Osteocyte (in vitro differentiated cells): ENCODE results near the gene SLFN13. TPM values are rescaled to one million over a fixed set of nuclear protein-coding genes. Genes with fewer than 3 reads are reported as not detected.
"Not testable (repeated sequence)": the region's sequence is repeated elsewhere in the genome, so short reads cannot be mapped to it uniquely, and the experiment has no call there.

Source experiments
- DNase-seq: peaks from one replicate; pipeline ENCODE4 v3.0.0; 2021; ENCODE audit warnings: mixed read lengths; ENCODE audit not compliant: unreplicated experiment; ENCODE audit errors: extremely low spot score
- H3K27ac Mint-ChIP-seq: one replicate; pipeline ENCODE4 v1.8.0; 2021; ENCODE audit warnings: mild to moderate bottlenecking, mixed read lengths; ENCODE audit not compliant: unreplicated experiment
- H3K27me3 Mint-ChIP-seq: one replicate; pipeline ENCODE4 v1.8.0; 2021; ENCODE audit warnings: mixed read lengths; ENCODE audit not compliant: unreplicated experiment
- H3K36me3 Mint-ChIP-seq: one replicate; pipeline ENCODE4 v1.8.0; 2021; ENCODE audit warnings: mixed read lengths; ENCODE audit not compliant: unreplicated experiment
- H3K4me1 Mint-ChIP-seq: one replicate; pipeline ENCODE4 v1.8.0; 2021; ENCODE audit warnings: mixed read lengths; ENCODE audit not compliant: unreplicated experiment
- H3K4me3 Mint-ChIP-seq: one replicate; pipeline ENCODE4 v1.8.0; 2021; ENCODE audit warnings: mild to moderate bottlenecking, moderate library complexity, mixed read lengths; ENCODE audit not compliant: unreplicated experiment
- H3K9me3 Mint-ChIP-seq: one replicate; pipeline ENCODE4 v1.8.0; 2021; ENCODE audit warnings: mixed read lengths; ENCODE audit not compliant: unreplicated experiment
- CTCF ChIP-seq: fragments of 200-600 bp; sonication (generic); IDR thresholded peaks from 2 replicates; pipeline ENCODE4 v1.5.0; 2021; ENCODE audit warnings: antibody characterized with exemption, mild to moderate bottlenecking, moderate library complexity
- total RNA-seq: library from RNA; stranded (reverse); gene quantifications from 2 replicates; pipeline ENCODE4 v1.2.1, GENCODE V29; 2021

SLFN13 gene
- total RNA-seq, 1 donor from 2014 or later, result 9.0 TPM

- H3K36me3 Mint-ChIP-seq, result peaks cover 31% of the 10 kb centered on the region
- no peak for DNase-seq
- no peak overlapping the region for H3K4me3 Mint-ChIP-seq
- no peaks in the 10 kb centered on the region for H3K4me1 Mint-ChIP-seq
- TF ChIP-seq CTCF, result no peak
- no peaks in the 10 kb centered on the region for H3K27me3 Mint-ChIP-seq
- peaks cover 4% of the 10 kb centered on the region for H3K9me3 Mint-ChIP-seq
- no peak overlapping the region for H3K27ac Mint-ChIP-seq
Observed at GRCh38 chr17:35404360-35404759, 44.2 kb downstream of the SLFN13 start.

GRCh38 chr17:35393783-35394182, 54.8 kb downstream of the SLFN13 start:
- not testable (repeated sequence) for H3K27ac Mint-ChIP-seq, H3K4me3 Mint-ChIP-seq, H3K4me1 Mint-ChIP-seq, H3K27me3 Mint-ChIP-seq, DNase-seq, H3K36me3 Mint-ChIP-seq
- H3K9me3 Mint-ChIP-seq, result peaks cover 10% of the 10 kb centered on the region

GRCh38 chr17:35390663-35391062, 57.9 kb downstream of the SLFN13 start:
- TF ChIP-seq CTCF, result no peak
- Mint-ChIP-seq H3K27ac (no peak overlapping the region), H3K27me3 (peaks cover 17% of the 10 kb centered on the region), H3K36me3 (peaks cover under 1% of the 10 kb centered on the region), H3K9me3 (peaks cover 26% of the 10 kb centered on the region), H3K4me3 (no peak overlapping the region), H3K4me1 (no peaks in the 10 kb centered on the region)
- no peak for DNase-seq

DNA sequence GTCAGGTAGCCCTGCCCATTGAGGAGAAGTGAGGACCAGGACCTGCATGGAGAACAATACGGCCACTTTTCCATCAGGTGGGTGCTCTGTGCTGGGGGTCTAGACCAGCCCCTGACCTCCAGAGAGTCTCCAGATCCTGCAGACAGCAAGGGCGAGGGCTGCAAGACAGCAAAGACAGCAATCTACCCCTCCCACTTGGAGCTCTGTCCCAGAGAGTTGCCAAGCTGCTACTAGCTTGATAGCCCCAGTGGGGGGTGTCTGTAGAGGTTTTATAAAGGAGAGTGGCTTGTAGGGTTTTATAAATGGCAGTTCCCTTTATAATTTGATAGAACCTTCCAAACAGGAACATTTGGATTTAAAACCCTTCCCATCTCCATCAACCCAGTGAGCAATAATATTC, 58.4 kb downstream of the SLFN13 start:
- DNase-seq, result no peak
- H3K4me1 Mint-ChIP-seq, result no peaks in the 10 kb centered on the region
- no peak overlapping the region for H3K27ac Mint-ChIP-seq
- H3K4me3 Mint-ChIP-seq, result no peak overlapping the region
- H3K9me3 Mint-ChIP-seq, result peaks cover 26% of the 10 kb centered on the region
- peaks cover 19% of the 10 kb centered on the region for H3K27me3 Mint-ChIP-seq
- no peaks in the 10 kb centered on the region for H3K36me3 Mint-ChIP-seq
- TF ChIP-seq CTCF, result no peak

GRCh38 chr17:35387496-35387895, 61.1 kb downstream of the SLFN13 start:
- no peak overlapping the region for H3K4me3 Mint-ChIP-seq
- no peak for DNase-seq
- no peak for TF ChIP-seq CTCF
- no peak overlapping the region for H3K27ac Mint-ChIP-seq
- H3K27me3 Mint-ChIP-seq, result peaks cover 33% of the 10 kb centered on the region
- peaks cover 26% of the 10 kb centered on the region for H3K9me3 Mint-ChIP-seq
- H3K36me3 Mint-ChIP-seq, result peaks cover 3% of the 10 kb centered on the region
- H3K4me1 Mint-ChIP-seq, result no peaks in the 10 kb centered on the region

Other genes starting within 250 kb of the SLFN13 start
- gene SLFN5, start 205.7 kb downstream of the SLFN13 start, total RNA-seq, result 79.0 and 82.4 TPM in 2 replicates
- 23.8 and 27.5 TPM in 2 replicates for gene SLFN11, start 75.1 kb downstream of the SLFN13 start, total RNA-seq
- 24.2 and 24.4 TPM in 2 replicates for gene SLFN12, start 16.3 kb downstream of the SLFN13 start, total RNA-seq
- not detected in 2 replicates for gene SLFN12L, start 88.9 kb upstream of the SLFN13 start, total RNA-seq
- not detected in 2 replicates for gene SLFN14, start 112.1 kb upstream of the SLFN13 start, total RNA-seq
- gene PEX12, start 129.8 kb upstream of the SLFN13 start, total RNA-seq, result 6.9 and 7.0 TPM in 2 replicates
- gene AP2B1, start 138.6 kb upstream of the SLFN13 start, total RNA-seq, result 201 and 208 TPM in 2 replicates